Fibroblast of skin of back (primary cell): Measurements from ENCODE around the gene NUTM2D.
"Not testable (repeated sequence)": the region's sequence is repeated elsewhere in the genome, so short reads cannot be mapped to it uniquely, and the experiment has no call there.

Experiments
- DNase-seq: peaks from one replicate; pipeline ENCODE4 v3.0.0-alpha.2; 2013

NUTM2D gene

DNA sequence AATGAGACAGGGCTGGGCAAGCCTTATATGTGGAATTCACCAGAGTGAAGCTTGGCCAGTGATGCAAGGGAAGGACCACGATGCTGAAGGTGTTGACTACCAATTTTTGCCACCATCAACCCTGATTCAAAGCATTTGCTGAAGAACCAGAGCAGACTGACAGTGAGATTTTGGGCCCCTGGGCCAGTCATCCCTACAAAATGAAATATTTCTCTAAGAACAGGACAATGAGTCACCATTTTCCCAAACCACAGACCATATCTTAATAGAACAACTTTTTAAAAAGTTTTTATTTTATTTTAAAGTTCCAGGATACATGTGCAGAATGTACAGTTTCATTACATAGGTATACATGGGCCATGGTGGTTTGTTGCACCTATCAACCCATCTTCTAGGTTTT is 16.5 kb downstream of the NUTM2D start:
- peak; percentile 50 for DNase-seq

DNA sequence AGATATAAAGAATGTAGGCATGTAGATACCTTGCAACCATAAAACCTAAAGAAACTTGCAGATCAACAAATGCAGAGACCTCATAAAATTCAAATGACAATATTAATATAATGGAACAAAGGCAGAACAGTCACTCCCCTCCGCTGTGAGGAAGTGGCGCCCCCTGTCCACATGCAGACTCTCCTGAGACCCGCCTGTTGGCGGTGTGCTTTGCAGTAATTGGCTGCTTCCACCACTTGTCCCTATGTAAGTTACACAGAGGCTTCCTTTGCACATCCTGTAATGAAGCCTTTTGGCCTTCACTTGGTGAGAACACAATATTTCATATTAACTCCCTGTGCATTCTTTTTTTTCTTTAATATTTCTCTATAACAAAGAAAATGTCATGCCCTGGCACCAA is 21.6 kb downstream of the NUTM2D start:
- not testable (repeated sequence) for DNase-seq

DNA sequence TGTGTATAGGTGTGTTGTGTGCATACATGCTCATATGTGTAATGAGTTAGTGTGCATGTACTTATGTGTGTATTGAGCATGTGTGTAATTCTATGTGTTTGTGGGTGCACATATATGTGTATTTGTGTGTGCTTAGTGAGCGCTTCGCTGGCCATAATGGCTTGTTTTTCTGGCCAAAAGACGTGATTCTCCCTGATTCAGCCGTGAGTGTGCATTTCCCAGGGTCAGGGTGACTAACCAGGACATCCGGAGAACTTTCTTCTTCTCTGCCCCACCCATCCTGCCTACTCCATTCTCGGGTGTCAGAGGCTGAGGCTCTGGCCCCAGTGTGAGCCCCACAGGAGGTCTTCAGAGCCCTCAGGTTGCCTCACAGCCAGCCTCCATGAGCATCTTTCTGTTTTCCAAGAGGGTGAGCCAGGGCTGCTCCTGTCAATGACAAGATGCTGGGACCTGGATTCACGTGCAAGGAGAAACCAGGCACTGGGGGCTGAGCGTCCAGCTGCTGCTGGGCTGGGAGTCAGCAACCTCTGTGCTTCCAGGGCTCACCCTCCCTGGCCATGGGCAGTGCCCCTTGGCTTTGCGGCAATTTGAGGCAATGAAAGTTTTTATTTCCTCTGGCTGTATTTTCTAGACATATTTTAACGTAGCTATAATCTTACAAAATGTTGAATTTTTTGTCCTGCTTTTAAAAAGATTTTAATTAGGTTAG is 25.8 kb downstream of the NUTM2D start:
- peak; percentile 20 for DNase-seq

DNA sequence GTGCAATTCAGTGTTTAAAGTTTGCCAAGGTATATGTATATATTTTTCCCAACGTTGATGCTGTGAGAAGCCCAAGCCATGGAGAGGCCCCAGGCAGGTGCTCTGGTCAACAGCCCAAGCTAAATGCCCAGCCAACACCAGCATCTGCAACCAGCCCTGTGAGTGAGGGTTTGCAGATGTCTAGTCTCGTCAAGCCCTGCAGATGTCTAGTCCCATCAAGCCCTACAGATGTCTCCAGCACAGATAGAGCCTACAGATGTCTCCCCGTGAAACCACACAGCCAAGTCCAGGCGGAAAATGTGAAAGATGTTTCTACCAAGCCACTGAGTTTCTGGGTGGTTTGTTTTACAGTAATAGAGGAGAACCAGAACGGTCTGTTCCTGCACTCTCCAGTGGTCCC is 26.7 kb downstream of the NUTM2D start:
- DNase-seq: not testable (repeated sequence)

DNA sequence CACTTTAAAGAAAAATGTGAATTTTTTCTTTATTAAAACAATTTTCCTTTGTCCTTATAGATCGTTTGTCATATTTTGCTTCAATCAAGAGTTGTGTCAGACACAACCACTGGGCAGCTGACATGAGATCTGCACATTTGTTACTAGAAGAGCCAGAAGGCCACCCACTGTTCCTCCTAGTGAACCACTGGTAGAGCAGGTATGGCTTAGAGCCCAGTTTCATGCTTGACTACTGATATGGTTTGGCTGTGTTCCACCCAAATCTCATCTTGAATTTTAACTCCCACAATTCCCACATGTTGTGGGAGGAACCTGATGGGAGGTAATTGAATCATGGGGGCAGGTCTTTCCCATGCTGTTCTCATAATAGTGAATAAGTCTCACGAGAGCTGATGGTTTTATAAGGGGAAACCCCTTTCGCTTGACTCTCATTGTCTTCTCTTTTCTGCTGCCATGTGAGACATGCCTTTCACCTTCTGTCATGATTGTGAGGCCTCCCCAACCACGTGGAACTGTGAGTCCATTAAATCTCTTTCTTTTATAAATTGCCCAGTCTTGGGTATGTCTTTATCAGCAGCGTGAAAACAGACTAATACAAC is 28.3 kb downstream of the NUTM2D start:
- DNase-seq: not testable (repeated sequence)

DNA sequence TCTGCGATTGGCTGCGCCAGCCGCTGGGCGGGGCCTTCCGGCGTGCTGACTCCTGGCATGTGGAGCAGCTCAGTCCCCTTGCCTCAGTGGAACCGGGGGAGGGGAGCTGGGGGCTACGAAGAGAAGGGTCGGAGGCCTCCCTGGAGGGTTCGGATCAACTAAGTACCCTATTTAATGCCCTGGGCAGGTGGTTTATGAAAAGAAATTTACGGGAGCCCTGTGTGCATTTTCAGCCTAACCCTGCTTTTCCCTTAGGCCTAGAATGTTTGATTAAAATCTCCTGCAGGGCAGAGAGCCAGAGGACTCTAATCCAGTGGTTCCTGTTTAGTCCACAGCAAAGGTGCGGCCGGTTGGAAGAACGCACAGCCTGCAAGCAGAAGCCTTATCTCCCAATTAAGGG is 33.8 kb downstream of the NUTM2D start:
- not testable (repeated sequence) for DNase-seq

DNA sequence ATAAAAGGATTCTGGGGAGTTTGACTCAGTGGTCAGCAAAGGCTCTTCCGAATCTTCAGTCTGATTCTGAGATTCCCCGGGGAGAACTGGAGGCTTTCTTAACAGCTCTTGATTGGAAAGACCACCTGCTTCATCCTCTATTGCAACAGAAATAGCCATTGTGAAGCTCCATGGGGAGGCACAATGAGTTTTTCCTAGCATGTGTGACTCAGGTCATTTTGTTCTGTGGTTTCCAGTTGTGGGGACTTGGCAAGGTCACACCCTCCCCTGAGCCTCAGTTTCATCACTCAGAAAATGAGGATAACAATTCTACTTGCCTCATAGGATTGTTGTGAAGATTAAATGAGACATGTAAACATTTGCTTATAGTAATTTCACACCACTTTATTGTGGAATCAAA is 38.7 kb downstream of the NUTM2D start:
- DNase-seq: not testable (repeated sequence)

DNA sequence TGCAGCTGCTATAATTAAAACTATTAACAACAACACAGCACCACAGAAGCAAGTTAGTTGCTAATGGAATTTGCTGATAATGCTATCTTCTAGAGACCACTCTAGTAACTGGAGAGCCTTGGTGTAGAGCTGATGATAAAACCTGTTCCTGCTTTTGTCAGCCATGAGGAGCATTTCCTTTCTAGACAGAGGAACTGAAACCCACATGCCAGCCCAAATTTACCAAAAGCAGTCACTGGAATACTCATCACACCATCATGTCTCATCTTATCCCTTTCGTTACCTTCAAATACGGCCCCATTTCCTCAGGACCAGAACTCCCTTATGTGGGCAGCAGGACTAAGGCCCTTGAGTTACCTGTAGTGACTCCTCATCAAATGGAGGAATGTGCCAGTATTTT is 40.9 kb downstream of the NUTM2D start:
- DNase-seq: not testable (repeated sequence)

DNA sequence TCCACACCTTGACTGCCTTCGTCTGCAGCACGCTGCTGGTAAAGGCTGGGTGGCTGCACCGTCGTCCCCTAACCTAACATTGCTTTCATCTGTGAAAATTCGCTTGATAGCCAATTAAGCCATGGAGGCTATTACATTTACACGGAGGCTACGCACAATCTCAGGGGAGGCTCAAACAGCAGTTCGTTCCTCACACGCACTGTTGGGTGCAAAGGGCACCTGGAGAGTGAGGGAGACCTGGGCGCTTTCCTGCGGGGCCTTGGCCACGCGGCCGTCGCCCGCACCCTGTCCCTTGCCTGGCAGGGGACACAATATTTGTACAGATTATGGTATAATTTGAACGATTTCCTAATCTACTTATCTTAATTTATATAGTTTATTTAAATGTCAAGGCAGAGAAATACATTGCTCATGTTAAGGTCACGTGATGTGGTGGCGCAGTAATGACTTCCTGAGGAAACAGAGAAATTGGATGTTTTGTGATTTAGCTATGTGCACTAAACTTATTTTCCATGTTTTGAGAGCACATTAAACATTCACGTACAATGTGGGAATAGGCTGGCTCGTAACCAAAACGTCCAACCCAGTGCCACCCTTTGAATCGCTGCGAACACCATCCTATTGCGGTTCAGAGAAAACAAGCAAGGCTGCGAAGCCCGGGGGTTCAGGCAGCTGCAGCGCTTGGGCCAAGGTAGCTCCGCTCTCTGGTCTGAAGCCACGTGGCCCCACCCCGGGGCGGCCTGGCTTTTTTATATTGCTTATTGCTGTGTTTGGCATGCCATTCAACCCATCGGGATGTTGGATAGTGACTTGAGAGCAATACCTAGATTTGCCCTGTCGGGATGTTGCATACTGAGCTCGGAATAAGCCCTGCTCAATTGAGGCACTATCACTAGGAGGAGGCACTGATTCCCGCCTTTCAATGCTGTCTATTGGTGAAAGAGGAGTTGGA is 50.2 kb downstream of the NUTM2D start:
- not testable (repeated sequence) for DNase-seq

DNA sequence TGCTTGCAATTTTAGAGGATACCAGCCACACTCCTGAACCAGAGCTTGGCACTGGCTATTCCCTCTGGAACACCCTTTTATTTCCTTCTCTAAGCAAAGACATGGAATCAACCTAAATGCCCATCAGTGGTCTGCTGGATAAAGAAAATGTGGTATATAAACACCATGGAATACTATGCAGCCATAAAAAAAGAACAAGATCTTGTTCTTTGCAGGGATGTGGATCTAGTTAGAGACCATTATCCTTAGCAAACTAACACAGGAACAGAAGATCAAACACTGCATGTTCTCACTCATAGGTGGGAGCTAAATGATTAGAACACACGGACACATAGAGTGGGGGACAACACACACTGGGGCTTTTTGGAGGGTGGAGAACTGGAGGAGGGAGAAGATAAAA is 56.4 kb downstream of the NUTM2D start:
- not testable (repeated sequence) for DNase-seq
